Measurements from ENCODE around the gene LTO1. TPM values are rescaled to one million over a fixed set of nuclear protein-coding genes. Genes with fewer than 3 reads are reported as not detected.
A peak's percentile ranks its signal among the peaks of the same experiment; 100 is the strongest.

LTO1 gene
- total RNA-seq, 1 experiment from 2014 or later, result 25.3 TPM

DNA sequence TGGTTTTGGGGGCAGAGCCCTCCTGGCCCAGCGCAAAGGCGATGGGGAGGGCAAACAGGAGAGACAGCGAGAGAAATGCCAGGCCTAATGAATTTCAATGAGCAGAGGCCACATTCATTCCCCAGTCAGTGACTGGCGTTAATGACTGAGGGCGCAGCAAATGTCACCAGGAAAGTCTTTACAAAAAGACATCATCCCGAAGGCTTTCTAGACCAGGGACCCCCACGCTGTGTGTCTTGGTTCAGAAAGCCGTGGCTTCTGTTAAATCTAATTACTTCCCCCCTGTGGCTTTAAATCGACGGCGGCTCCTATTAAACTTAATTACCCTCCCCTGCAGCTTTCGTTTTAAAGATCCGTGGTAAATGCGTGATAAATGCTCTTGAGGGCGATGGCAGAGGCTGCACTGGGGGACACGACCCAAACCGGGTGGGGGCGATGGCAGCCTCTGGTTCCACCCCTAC lies 30.2 kb upstream of the LTO1 start:
- peaks cover 40% of the 10 kb centered on the region for H3K27me3 Mint-ChIP-seq (ENCODE audit: low read depth)
- Histone ChIP-seq H2BK12ac (ENCODE audit: insufficient read length, low read depth, low read length) (no peak overlapping the region), H3K9me3 (ENCODE audit: control insufficient read depth, low read depth, low read length) (no peaks in the 10 kb centered on the region), H3K4me2 (ENCODE audit: insufficient read depth, insufficient read length, low read length) (peak overlapping the region; percentile 64), H3K9ac (ENCODE audit: extremely low read depth, insufficient read length, low read length) (no peak overlapping the region), H3K23ac (ENCODE audit: insufficient read length, low read depth, low read length) (no peak overlapping the region), H3K14ac (ENCODE audit: insufficient read depth, low read length) (no peak overlapping the region), H3T11ph (ENCODE audit: low read length) (no peak overlapping the region), H4K5ac (ENCODE audit: insufficient read length, low read depth, low read length) (no peak overlapping the region), H4K20me1 (ENCODE audit: control insufficient read depth, insufficient read depth, insufficient read length) (peaks cover 2% of the 10 kb centered on the region), H2BK5ac (ENCODE audit: insufficient read length, low read length) (no peak overlapping the region), H3K27me3 (ENCODE audit: insufficient read depth, low read length) (peaks cover 2% of the 10 kb centered on the region; the same call in 1 of the 2 replicates), H2BK15ac (ENCODE audit: low read depth, low read length) (no peak overlapping the region), H3K4ac (ENCODE audit: low read depth, low read length) (no peak overlapping the region), H2BK20ac (ENCODE audit: low read depth, low read length, poor library complexity, severe bottlenecking) (no peak overlapping the region), H2AK5ac (ENCODE audit: insufficient read length, low read length) (no peak overlapping the region), H3K27ac (ENCODE audit: insufficient read length, low read depth, low read length) (no peak overlapping the region), H2BK120ac (ENCODE audit: low read depth, low read length, poor library complexity, severe bottlenecking) (no peak overlapping the region), H4K8ac (replicated peaks; ENCODE audit: insufficient read length, low read depth, low read length) (no peak overlapping the region), H3K18ac (ENCODE audit: insufficient read length, low read depth, low read length) (no peak overlapping the region), H3K79me1 (ENCODE audit: insufficient read depth, low read depth, low read length, poor library complexity, severe bottlenecking) (no peaks in the 10 kb centered on the region), H3K79me2 (ENCODE audit: insufficient read depth, low read length) (no peaks in the 10 kb centered on the region), H2AFZ (ENCODE audit: low read length) (no peak overlapping the region), H3K23me2 (ENCODE audit: insufficient read length, low read depth, low read length, poor library complexity, severe bottlenecking) (peaks cover 22% of the 10 kb centered on the region), H4K91ac (ENCODE audit: insufficient read length, low read depth, low read length) (no peak overlapping the region), H3K4me1 (ENCODE audit: insufficient read depth, low read length) (peaks cover 6% of the 10 kb centered on the region; the same call in 1 of the 2 replicates), H3K56ac (ENCODE audit: insufficient read length, low read depth, low read length) (no peak overlapping the region)
- no peak for TF ChIP-seq CTCF (conservative IDR thresholded peaks at IDR 0.05)
- no peak for DNase-seq
- H3K27ac Mint-ChIP-seq, result no peak overlapping the region; a peak in 1 of 7 replicates
- H3K4me1 Mint-ChIP-seq, result peaks cover 32 to 43% of the 10 kb centered on the region in 2 experiments
- H3K36me3 Mint-ChIP-seq (ENCODE audit: insufficient read depth in 1 of 3, low read depth in 3 of 3), result no peaks in the 10 kb centered on the region
- no peaks in the 10 kb centered on the region for H3K9me3 Mint-ChIP-seq
- no CpG with 5 or more reads among the region's 18 CpGs for WGBS (ENCODE audit: extremely low coverage, insufficient read length, low lambda C conversion rate)
- H3K4me3 Mint-ChIP-seq, result peak overlapping the region; percentile 71 to 80; a peak in 4 of 5 replicates
